ENCODE data around the gene MLIP.

DNA sequence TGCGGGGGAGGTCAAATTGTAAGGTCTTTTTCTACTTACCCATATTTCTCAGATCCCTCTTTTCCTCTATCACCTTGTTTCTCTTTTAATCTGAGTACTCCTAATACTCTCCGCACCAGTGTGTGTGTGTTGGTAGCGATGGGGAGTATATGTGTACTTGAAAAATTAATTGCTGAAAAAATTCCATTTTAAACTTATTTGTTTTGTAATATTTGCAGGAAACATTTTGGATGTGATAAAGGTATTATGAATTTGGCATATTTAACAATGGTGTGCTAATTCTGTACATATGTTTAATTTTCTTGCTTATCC lies 48.1 kb upstream of the MLIP start:
- TF ChIP-seq, protein P1, sequence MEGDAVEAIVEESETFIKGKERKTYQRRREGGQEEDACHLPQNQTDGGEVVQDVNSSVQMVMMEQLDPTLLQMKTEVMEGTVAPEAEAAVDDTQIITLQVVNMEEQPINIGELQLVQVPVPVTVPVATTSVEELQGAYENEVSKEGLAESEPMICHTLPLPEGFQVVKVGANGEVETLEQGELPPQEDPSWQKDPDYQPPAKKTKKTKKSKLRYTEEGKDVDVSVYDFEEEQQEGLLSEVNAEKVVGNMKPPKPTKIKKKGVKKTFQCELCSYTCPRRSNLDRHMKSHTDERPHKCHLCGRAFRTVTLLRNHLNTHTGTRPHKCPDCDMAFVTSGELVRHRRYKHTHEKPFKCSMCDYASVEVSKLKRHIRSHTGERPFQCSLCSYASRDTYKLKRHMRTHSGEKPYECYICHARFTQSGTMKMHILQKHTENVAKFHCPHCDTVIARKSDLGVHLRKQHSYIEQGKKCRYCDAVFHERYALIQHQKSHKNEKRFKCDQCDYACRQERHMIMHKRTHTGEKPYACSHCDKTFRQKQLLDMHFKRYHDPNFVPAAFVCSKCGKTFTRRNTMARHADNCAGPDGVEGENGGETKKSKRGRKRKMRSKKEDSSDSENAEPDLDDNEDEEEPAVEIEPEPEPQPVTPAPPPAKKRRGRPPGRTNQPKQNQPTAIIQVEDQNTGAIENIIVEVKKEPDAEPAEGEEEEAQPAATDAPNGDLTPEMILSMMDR (IDR thresholded peaks at IDR 0.05; ENCODE audit: low read depth, low read length): no peak
- TF ChIP-seq EZH2phosphoT487 (IDR thresholded peaks at IDR 0.05; ENCODE audit: low read depth): no peak
